LNCAP (cell line): ENCODE measurements around the gene MBNL2.

Experiments
- TF ChIP-seq, protein P1 (sequence below): fragments of 450-650 bp; IDR thresholded peaks from 2 replicates; pipeline ENCODE4 v1.5.1; 2017; ENCODE audit warnings: mild to moderate bottlenecking

The MBNL2 gene

DNA sequence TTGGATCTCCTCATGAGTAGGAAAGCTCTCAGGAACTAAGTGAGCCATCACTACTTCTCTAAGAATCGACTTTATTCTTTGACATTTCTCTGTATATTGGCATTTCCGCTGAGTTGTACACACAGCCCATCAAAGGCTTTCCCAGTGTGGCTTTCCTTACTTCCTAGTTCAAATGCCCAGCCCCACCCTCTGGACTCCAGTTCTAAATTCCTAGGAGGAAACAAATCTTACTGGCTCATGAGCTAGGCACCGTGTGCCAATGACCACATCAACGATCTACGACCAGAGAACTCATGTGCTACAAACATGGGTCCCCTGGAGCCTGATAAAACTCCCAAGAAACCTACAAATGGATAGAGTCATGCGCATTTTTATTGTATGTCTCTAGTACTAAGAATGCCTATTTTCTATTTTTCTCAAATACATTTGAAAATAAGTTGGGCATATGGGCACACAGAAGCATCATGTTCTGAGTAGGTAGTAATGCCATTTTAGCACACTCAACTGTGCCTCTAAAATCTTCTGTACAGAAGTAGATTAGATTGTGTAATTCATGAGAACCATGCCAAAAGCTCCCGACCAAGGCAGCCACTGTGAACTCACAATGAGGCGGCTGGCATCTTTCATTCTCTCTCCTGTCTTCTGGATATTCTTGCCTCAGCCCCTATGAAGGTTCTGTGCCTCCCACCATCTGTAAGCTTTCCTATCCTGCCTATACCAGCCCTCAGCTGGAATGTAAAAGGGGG, 201.3 kb downstream of the MBNL2 start:
- TF ChIP-seq, protein P1, sequence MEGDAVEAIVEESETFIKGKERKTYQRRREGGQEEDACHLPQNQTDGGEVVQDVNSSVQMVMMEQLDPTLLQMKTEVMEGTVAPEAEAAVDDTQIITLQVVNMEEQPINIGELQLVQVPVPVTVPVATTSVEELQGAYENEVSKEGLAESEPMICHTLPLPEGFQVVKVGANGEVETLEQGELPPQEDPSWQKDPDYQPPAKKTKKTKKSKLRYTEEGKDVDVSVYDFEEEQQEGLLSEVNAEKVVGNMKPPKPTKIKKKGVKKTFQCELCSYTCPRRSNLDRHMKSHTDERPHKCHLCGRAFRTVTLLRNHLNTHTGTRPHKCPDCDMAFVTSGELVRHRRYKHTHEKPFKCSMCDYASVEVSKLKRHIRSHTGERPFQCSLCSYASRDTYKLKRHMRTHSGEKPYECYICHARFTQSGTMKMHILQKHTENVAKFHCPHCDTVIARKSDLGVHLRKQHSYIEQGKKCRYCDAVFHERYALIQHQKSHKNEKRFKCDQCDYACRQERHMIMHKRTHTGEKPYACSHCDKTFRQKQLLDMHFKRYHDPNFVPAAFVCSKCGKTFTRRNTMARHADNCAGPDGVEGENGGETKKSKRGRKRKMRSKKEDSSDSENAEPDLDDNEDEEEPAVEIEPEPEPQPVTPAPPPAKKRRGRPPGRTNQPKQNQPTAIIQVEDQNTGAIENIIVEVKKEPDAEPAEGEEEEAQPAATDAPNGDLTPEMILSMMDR: no peak

DNA sequence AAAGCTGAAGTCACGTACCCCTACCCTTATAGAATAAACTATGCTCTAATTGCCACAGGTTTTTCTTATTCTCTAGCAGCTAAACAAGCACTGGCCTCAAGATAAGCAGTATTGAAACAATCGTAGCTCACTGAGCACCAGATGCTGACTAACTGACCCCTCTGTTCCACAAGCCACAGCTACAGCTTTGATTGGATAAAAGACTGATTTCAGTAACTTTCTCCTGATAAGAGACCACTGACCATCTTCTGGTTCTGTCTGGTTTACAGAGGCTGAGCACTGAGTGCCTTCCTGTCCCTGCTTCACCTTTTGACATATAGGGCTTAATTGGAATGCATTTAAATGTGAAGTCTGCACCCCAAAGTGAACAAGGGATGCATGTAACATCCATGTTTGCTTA, 203.5 kb downstream of the MBNL2 start:
- TF ChIP-seq, protein P1: no peak

DNA sequence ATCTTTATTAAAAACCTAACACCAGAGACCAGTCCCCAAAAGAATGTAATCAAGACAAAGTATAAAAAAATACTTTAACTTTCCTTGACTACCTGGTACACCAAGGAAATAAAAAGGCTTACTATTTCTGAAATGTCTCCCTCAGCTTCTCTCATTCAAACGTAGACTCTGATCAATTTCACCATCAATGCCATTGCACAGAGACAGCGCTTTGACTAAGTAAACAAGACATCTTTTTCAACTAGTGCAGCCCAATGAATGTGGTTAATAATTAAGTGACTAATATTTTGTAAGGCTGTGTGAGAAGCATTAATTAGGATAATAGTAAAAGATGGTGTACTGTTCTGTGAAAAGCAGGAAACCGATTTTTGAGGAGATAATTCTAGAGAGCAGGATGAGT, 204.6 kb downstream of the MBNL2 start:
- TF ChIP-seq, protein P1: no peak

DNA sequence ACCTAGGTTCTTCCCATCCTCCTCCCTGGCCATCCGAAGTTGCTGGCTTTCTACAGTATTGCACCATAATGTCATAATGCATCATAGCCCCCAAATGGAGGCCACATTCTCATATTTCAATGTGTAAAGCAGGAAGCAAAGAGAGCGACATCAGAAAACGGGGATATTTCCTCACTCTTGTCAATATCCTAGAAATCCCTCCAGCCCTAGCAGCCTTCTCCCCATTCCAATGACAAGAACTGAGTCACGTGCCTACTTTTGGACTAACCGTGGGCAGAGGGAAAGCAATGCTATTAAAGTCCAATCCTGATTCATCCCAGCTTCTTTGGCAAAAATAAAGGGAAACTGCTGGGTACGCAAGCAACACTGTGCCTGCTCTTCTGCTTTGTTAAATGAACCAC, 207.5 kb downstream of the MBNL2 start:
- TF ChIP-seq, protein P1: no peak

DNA sequence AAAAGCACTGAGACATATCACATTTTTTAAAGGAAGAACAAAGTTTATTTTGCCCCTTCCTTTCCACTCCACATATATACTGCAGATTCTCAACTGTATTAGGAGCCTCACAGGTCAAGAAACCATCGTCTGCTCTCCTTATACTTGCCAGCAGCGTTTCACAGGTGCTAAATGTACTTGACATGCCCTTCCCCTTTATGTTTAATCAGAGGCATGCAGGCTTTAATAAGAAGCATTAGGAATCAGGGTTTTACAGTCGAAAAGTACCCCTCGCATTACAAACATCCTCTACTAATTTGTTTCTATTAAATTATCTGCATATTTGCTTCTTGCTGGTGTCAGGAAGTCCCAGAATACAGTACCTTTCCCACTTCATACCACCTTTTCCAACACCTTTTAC, 208.2 kb downstream of the MBNL2 start:
- TF ChIP-seq, protein P1: no peak

DNA sequence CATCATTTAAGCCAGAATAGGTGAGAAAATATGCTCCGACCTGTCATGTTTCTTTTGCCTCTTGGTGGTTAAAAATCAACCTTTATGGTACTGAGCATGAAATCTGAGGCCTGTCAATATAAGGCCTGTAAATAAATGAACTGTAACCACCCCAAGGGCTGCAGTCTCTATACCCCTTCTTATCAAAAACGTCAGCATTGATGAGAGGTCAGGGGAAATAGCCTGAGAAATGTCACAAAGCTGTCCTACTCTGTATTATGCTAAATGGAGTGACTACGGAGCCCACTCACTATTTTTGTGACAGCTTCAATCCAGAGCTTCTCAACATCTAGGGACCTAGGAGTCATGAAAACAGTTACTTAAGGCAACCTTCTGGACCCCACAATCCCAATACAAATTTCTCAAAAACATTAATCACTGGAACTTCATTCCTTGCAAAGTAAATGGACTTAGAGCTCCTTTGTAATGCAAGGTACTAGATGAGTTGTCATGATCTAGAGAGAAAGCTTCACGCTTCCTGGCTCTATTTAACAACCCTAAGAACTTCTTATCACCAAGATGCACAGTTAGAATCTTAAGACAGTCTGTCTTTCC, 209.1 kb downstream of the MBNL2 start:
- TF ChIP-seq, protein P1: no peak

DNA sequence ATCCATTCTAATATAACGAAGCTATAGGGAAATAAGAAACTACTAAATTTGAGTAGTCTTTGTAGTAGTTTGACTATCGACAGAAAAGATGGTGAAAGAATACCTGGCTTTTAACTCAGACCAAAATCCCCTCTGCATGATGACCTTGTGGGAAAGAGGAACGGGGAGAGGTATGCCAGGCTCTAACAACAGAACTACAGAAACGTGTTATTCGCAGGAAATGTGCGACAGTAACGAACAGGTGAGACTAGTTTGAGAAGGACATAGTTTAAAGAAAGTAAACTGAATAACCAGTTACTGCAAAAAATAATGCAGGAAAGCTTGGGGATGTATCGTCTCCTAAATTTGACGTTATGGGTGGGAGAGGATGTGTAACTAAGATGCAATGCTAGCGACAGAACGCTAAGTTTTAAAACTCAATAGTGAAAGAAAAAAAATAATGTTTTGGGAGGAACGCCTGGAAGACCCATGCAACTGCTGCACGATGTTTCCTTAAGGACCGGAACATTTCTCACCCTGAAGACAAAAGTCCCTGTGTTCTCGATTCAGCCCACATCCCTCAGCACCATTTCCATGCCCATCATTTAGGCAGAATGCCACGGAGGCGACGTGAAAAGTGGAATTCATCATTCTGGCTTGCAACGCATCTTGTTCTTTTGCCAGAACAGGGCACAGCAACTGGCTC, 210.2 kb downstream of the MBNL2 start:
- TF ChIP-seq, protein P1: no peak
